WTC11 (cell line): ENCODE measurements around the gene FAM234A. TPM values are rescaled to one million over a fixed set of nuclear protein-coding genes. Genes with fewer than 3 reads are reported as not detected.

Experiments
- ATAC-seq: fragments of 200-7000 bp; cut with Tn5 transposase; 2 replicates; pipeline ENCODE4 v1.10.0; 2021; ENCODE audit warnings: mild to moderate bottlenecking, moderate library complexity
- CTCF ChIA-PET: fragments of 300-600 bp; sonication (Branson Sonifier 250); formaldehyde crosslinking; loops from one replicate; lab custom pipeline; 2021; ENCODE audit warnings: antibody characterized with exemption; lab: Charles Lee
- POLR2A ChIA-PET: fragments of 350-600 bp; sonication (Branson Sonifier 250); formaldehyde crosslinking; loops from one replicate; lab custom pipeline; 2021; ENCODE audit warnings: antibody characterized with exemption; lab: Charles Lee
- DNase-seq: peaks from one replicate; pipeline ENCODE4 v3.0.0; 2021; ENCODE audit warnings: low spot score
- H3K27ac Mint-ChIP-seq: 2 replicates; pipeline ENCODE4 v1.8.0; 2021; ENCODE audit warnings: mixed read lengths
- H3K27me3 Mint-ChIP-seq: 2 replicates; pipeline ENCODE4 v1.8.0; 2021; ENCODE audit warnings: low read depth, mild to moderate bottlenecking, moderate library complexity, mixed read lengths
- H3K36me3 Mint-ChIP-seq: 2 replicates; pipeline ENCODE4 v1.8.0; 2021; ENCODE audit warnings: mixed read lengths
- H3K4me1 Mint-ChIP-seq: 2 replicates; pipeline ENCODE4 v1.8.0; 2022; ENCODE audit warnings: mixed read lengths
- H3K4me3 Mint-ChIP-seq: 2 replicates; pipeline ENCODE4 v1.8.0; 2021; ENCODE audit warnings: mild to moderate bottlenecking, moderate library complexity, mixed read lengths
- H3K9me3 Mint-ChIP-seq: 2 replicates; pipeline ENCODE4 v1.8.0; 2021; ENCODE audit warnings: mixed read lengths
- ATF1 ChIP-seq: sonication (generic); formaldehyde crosslinking; IDR thresholded peaks from 2 replicates; pipeline ENCODE4 v1.8.1; 2023; ENCODE audit warnings: mild to moderate bottlenecking, moderate library complexity, missing genetic modification reagents
- ATF6 ChIP-seq: sonication (generic); formaldehyde crosslinking; IDR thresholded peaks from 2 replicates; pipeline ENCODE4 v1.8.1; 2023; ENCODE audit warnings: mild to moderate bottlenecking, missing genetic modification reagents
- CDX4 ChIP-seq: fragments of 250-450 bp; sonication (Bioruptor Pico); IDR thresholded peaks from 2 replicates; pipeline ENCODE4 v1.9.0; 2021; ENCODE audit warnings: moderate library complexity, mild to moderate bottlenecking, inconsistent platforms, borderline replicate concordance
- CREB1 ChIP-seq: sonication (generic); formaldehyde crosslinking; IDR thresholded peaks from 2 replicates; pipeline ENCODE4 v1.8.0; 2023; ENCODE audit warnings: mild to moderate bottlenecking, missing genetic modification reagents
- MLX ChIP-seq: sonication (generic); formaldehyde crosslinking; IDR thresholded peaks from 2 replicates; pipeline ENCODE4 v1.8.1; 2023; ENCODE audit warnings: mild to moderate bottlenecking, missing genetic modification reagents, moderate library complexity
- MYBL2 ChIP-seq: sonication (generic); formaldehyde crosslinking; IDR thresholded peaks from 2 replicates; pipeline ENCODE4 v1.8.1; 2023; ENCODE audit warnings: mild to moderate bottlenecking, moderate library complexity, missing genetic modification reagents
- NFYB ChIP-seq: sonication (generic); formaldehyde crosslinking; conservative IDR thresholded peaks from 2 replicates; pipeline ENCODE4 v1.8.0; 2022; ENCODE audit warnings: low read depth, missing genetic modification reagents
- NR1H2 ChIP-seq: sonication (generic); formaldehyde crosslinking; IDR thresholded peaks from 2 replicates; pipeline ENCODE4 v1.9.0; 2021; ENCODE audit warnings: mild to moderate bottlenecking, moderate library complexity, missing genetic modification reagents
- SOX15 ChIP-seq: fragments of 250-450 bp; sonication (Bioruptor Pico); IDR thresholded peaks from 2 replicates; pipeline ENCODE4 v1.9.0; 2021; ENCODE audit warnings: mild to moderate bottlenecking
- TP53 ChIP-seq: sonication (generic); formaldehyde crosslinking; IDR thresholded peaks from 2 replicates; pipeline ENCODE4 v1.8.1; 2023; ENCODE audit warnings: mild to moderate bottlenecking, missing genetic modification reagents
- ZNF671 ChIP-seq: fragments of 250-450 bp; sonication (Bioruptor Pico); IDR thresholded peaks from 2 replicates; pipeline ENCODE4 v1.8.0; 2021; ENCODE audit warnings: mild to moderate bottlenecking
- total RNA-seq: library from RNA; stranded (reverse); gene quantifications from 3 replicates; pipeline ENCODE4 v1.2.3, GENCODE V29; 2021
- TF ChIP-seq, protein P1 (sequence below): sonication (generic); formaldehyde crosslinking; IDR thresholded peaks from 2 replicates; pipeline ENCODE4 v1.8.0; 2022; ENCODE audit warnings: mild to moderate bottlenecking, missing genetic modification reagents
- TF ChIP-seq, protein P2 (sequence below): sonication (generic); formaldehyde crosslinking; IDR thresholded peaks from 2 replicates; pipeline ENCODE4 v1.8.1; 2022; ENCODE audit warnings: low read depth, mild to moderate bottlenecking, moderate library complexity, missing genetic modification reagents, borderline replicate concordance
- TF ChIP-seq, protein P3 (sequence below): sonication (generic); formaldehyde crosslinking; IDR thresholded peaks from 2 replicates; pipeline ENCODE4 v1.8.1; 2022; ENCODE audit warnings: mild to moderate bottlenecking, moderate library complexity, missing genetic modification reagents
- TF ChIP-seq, protein P4 (sequence below): fragments of 200-600 bp; IDR thresholded peaks from 2 replicates; pipeline ENCODE4 v1.8.0; 2022; ENCODE audit warnings: antibody characterized with exemption
- TF ChIP-seq, protein P5 (sequence below): fragments of 250-450 bp; sonication (Bioruptor Pico); conservative IDR thresholded peaks from 2 replicates; pipeline ENCODE4 v1.9.0; 2021; ENCODE audit warnings: mild to moderate bottlenecking

The FAM234A gene
- total RNA-seq, 1 experiment from 2014 or later, result 115 TPM

- CTCF ChIA-PET, result no interaction called here
Measured at GRCh38 chr16:261031-261691, 26.5 kb downstream of the FAM234A start.

More at GRCh38 chr16:261031-261691, 26.5 kb downstream of the FAM234A start:
- Mint-ChIP-seq H3K27ac (no peak overlapping the region), H3K4me1 (no peaks in the 10 kb centered on the region), H3K36me3 (peaks cover 14% of the 10 kb centered on the region), H3K4me3 (no peak overlapping the region), H3K27me3 (no peaks in the 10 kb centered on the region), H3K9me3 (no peaks in the 10 kb centered on the region)
- TF ChIP-seq NR1H2, result no peak
- TF ChIP-seq ATF1 (CRISPR knock-in tag), result no peak
- no peak for TF ChIP-seq NFYB (CRISPR knock-in tag)
- no peak for TF ChIP-seq TP53 (CRISPR knock-in tag)
- TF ChIP-seq SOX15, result no peak
- TF ChIP-seq, protein P1, sequence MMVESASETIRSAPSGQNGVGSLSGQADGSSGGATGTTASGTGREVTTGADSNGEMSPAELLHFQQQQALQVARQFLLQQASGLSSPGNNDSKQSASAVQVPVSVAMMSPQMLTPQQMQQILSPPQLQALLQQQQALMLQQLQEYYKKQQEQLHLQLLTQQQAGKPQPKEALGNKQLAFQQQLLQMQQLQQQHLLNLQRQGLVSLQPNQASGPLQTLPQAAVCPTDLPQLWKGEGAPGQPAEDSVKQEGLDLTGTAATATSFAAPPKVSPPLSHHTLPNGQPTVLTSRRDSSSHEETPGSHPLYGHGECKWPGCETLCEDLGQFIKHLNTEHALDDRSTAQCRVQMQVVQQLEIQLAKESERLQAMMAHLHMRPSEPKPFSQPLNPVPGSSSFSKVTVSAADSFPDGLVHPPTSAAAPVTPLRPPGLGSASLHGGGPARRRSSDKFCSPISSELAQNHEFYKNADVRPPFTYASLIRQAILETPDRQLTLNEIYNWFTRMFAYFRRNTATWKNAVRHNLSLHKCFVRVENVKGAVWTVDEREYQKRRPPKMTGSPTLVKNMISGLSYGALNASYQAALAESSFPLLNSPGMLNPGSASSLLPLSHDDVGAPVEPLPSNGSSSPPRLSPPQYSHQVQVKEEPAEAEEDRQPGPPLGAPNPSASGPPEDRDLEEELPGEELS (CRISPR knock-in tag), result no peak
- TF ChIP-seq, protein P2, sequence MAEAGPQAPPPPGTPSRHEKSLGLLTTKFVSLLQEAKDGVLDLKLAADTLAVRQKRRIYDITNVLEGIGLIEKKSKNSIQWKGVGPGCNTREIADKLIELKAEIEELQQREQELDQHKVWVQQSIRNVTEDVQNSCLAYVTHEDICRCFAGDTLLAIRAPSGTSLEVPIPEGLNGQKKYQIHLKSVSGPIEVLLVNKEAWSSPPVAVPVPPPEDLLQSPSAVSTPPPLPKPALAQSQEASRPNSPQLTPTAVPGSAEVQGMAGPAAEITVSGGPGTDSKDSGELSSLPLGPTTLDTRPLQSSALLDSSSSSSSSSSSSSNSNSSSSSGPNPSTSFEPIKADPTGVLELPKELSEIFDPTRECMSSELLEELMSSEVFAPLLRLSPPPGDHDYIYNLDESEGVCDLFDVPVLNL (CRISPR knock-in tag), result no peak
- no peak for TF ChIP-seq ZNF671 (CRISPR knock-in tag)
- TF ChIP-seq MYBL2 (CRISPR knock-in tag), result no peak
- TF ChIP-seq MLX (CRISPR knock-in tag), result no peak
- TF ChIP-seq, protein P3, sequence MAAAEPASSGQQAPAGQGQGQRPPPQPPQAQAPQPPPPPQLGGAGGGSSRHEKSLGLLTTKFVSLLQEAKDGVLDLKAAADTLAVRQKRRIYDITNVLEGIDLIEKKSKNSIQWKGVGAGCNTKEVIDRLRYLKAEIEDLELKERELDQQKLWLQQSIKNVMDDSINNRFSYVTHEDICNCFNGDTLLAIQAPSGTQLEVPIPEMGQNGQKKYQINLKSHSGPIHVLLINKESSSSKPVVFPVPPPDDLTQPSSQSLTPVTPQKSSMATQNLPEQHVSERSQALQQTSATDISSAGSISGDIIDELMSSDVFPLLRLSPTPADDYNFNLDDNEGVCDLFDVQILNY, result no peak
- TF ChIP-seq CREB1 (CRISPR knock-in tag), result no peak
- TF ChIP-seq CDX4 (CRISPR knock-in tag), result no peak
- TF ChIP-seq, protein P4, sequence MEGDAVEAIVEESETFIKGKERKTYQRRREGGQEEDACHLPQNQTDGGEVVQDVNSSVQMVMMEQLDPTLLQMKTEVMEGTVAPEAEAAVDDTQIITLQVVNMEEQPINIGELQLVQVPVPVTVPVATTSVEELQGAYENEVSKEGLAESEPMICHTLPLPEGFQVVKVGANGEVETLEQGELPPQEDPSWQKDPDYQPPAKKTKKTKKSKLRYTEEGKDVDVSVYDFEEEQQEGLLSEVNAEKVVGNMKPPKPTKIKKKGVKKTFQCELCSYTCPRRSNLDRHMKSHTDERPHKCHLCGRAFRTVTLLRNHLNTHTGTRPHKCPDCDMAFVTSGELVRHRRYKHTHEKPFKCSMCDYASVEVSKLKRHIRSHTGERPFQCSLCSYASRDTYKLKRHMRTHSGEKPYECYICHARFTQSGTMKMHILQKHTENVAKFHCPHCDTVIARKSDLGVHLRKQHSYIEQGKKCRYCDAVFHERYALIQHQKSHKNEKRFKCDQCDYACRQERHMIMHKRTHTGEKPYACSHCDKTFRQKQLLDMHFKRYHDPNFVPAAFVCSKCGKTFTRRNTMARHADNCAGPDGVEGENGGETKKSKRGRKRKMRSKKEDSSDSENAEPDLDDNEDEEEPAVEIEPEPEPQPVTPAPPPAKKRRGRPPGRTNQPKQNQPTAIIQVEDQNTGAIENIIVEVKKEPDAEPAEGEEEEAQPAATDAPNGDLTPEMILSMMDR, result no peak
- TF ChIP-seq ATF6 (CRISPR knock-in tag), result no peak
- TF ChIP-seq, protein P5, sequence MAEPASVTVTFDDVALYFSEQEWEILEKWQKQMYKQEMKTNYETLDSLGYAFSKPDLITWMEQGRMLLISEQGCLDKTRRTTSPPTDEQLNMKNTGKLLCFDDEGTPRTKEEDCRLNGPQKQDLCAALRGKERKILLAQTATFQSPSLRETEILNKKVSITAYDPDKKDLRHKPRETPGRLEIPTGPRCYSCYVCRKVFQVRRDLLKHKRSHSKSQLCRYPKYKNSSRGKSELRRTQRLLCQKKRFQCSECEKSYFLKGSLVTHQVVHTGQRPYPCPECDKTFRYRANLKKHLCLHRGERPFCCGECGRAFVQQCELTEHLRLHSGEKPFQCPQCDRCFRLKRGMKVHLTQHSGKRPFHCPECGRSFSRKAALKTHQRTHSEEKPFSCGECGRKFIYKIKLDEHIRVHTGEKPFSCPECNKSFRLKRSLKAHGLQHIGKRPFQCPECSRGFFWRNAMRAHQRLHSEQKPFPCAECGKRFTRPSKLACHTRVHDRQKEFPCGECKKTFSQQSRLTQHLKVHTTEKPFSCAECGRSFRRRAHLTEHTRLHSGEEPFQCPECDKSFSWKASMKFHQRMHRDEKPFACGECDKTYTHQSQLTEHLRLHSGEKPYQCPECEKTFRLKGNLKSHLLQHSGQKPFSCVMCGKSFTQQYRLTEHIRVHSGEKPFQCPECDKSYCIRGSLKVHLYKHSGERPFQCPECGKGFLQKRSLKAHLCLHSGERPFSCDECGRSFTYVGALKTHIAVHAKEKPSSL, result no peak
- ATAC-seq, result no peak
- no peak for DNase-seq
- POLR2A ChIA-PET, result no interaction called here
